ENCODE measurements around the gene SLC30A2. TPM values are rescaled to one million over a fixed set of nuclear protein-coding genes. Genes with fewer than 3 reads are reported as not detected.
A peak's percentile ranks its signal among the peaks of the same experiment; 100 is the strongest.

Gene SLC30A2
- total and polyA plus RNA-seq, 9 of the 15 experiments (the other 6 are each of a cell fraction or from before 2014, with no cell fraction given), result 0.01 to 0.18 (median 0.06) TPM; not detected in 3

DNA sequence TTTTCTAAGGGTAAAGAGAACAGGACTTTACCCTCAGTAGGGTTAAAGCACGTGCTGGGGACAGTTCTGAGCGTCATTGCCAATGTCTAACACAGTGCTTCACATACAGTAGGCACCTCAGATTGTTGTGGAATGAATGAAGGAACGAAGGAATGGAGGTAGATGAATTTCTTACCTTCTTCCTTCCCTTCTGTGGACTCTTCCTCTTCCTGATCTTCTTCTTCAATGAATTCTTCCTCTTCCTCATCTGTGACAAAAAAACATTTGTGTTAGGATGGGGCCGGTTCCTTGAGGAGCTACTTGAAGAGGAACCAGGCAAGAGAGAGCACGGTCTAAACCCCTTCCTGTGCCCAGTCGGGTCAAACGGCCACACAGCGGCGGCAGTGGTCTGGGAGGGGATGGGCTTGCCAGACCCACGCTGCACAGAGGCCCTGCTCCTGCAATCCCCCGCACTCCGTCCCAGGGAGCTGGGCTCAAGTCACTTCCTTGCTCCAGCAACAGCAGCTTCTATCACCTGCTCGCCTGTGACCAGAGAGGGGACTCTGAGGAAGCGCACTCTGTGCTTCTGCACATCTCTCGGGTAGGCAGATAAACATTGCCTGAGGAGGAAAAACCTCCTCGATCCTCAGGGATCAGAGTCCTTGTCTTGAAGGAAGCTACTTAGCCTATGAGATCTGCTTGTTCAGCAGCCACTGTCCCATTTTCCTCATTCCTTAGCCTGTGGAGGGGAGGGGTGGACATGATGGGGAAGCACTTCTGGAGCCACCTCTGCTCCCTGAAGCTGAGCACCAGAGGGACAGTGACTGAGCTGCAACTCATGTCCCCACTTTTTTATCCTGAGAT lies 8.0 kb upstream of the SLC30A2 start (continued):
- TF ChIP-seq BRCA1 (IDR thresholded peaks at IDR 0.05), result no peak
- no peak for TF ChIP-seq BRCA1 (CRISPR knock-in tag; IDR thresholded peaks at IDR 0.05)

DNA sequence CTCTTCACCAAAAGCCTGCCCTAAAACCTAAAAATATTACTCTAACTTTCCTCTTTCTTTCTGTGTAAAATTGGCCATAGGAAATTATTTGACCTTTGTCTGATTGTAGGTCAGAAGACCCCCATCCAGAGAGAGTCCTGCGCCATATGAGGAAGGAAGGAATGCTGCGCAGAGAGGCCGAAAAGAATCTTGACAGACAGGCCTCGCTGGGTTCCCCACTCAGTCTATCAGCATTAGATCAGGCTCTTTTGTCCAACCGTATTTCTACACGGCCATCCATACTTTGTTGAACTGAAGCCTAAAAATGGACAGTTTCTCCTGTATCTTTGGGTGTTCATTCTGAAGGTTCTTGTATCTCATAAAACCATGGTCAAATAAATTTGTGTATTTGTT lies 4.3 kb upstream of the SLC30A2 start:
- ChIA-PET POLR2A (interaction anchor here (1.0 kb wide), 2 partner anchors 15 to 36 kb away, joined by 3 read pairs; no protein-coding TSS in a partner anchor), CTCF (ENCODE audit: low intra/inter-chr PET ratio) (interaction anchor here (0.6 kb wide), 1 partner anchor 14 kb away, joined by 4 read pairs; no protein-coding TSS in a partner anchor)
- 72% methylated on average over 6 of the region's 6 CpGs for WGBS (ENCODE audit: insufficient coverage, low coverage, missing lambda C conversion rate)
- Histone ChIP-seq H3K9me1 (ENCODE audit: control insufficient read depth, insufficient read depth, low read length) (no peaks in the 10 kb centered on the region), H3K79me2 (ENCODE audit: control insufficient read depth, insufficient read depth, low read length) (no peaks in the 10 kb centered on the region), H4K20me1 (replicated peaks; ENCODE audit: control insufficient read depth, insufficient read depth, low read length) (no peaks in the 10 kb centered on the region), H3K36me3 (ENCODE audit: control insufficient read depth, insufficient read depth, low read length) (no peaks in the 10 kb centered on the region), H3K27ac (ENCODE audit: extremely low read depth, low read depth, low read length) (peak overlapping the region; percentile 6; the same call in 1 of the 3 replicates), H3K9me3 (replicated peaks; ENCODE audit: control insufficient read depth, insufficient read depth, low read depth, low read length) (no peaks in the 10 kb centered on the region), H3K4me3 (no peak overlapping the region), H3K9ac (ENCODE audit: insufficient read depth in 1 of 2, low read depth in 2 of 2, low read length in 2 of 2) (no peak overlapping the region; a peak in 1 of 4 replicates), H3K27me3 (ENCODE audit: control insufficient read depth in 2 of 2, insufficient read depth in 2 of 2, low read length in 2 of 2) (no peaks in the 10 kb centered on the region), H3K4me2 (ENCODE audit: insufficient read depth, low read length) (no peak overlapping the region), H2AFZ (ENCODE audit: low read depth, low read length) (peak overlapping the region; percentile 80), H3K4me1 (replicated peaks in 1 of 2; ENCODE audit: control insufficient read depth in 2 of 2, insufficient read depth in 2 of 2, low read length in 2 of 2) (peaks cover 25 to 31% of the 10 kb centered on the region in 2 experiments)
- no peak for ATAC-seq
- in situ Hi-C loops (cut with MboI) (no loop called here), intact Hi-C loops (cut with micrococcal nuclease) (no loop called here)
- DNase-seq (ENCODE audit: extremely low read depth in 1 of 4, low spot score in 3 of 4), result no peak
- BruUV-seq (replicated peaks), result no TSS peak
- FAIRE-seq, result no peak
- TF ChIP-seq, protein P1, sequence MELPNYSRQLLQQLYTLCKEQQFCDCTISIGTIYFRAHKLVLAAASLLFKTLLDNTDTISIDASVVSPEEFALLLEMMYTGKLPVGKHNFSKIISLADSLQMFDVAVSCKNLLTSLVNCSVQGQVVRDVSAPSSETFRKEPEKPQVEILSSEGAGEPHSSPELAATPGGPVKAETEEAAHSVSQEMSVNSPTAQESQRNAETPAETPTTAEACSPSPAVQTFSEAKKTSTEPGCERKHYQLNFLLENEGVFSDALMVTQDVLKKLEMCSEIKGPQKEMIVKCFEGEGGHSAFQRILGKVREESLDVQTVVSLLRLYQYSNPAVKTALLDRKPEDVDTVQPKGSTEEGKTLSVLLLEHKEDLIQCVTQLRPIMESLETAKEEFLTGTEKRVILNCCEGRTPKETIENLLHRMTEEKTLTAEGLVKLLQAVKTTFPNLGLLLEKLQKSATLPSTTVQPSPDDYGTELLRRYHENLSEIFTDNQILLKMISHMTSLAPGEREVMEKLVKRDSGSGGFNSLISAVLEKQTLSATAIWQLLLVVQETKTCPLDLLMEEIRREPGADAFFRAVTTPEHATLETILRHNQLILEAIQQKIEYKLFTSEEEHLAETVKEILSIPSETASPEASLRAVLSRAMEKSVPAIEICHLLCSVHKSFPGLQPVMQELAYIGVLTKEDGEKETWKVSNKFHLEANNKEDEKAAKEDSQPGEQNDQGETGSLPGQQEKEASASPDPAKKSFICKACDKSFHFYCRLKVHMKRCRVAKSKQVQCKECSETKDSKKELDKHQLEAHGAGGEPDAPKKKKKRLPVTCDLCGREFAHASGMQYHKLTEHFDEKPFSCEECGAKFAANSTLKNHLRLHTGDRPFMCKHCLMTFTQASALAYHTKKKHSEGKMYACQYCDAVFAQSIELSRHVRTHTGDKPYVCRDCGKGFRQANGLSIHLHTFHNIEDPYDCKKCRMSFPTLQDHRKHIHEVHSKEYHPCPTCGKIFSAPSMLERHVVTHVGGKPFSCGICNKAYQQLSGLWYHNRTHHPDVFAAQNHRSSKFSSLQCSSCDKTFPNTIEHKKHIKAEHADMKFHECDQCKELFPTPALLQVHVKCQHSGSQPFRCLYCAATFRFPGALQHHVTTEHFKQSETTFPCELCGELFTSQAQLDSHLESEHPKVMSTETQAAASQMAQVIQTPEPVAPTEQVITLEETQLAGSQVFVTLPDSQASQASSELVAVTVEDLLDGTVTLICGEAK (IDR thresholded peaks at IDR 0.05), result no peak
- TF ChIP-seq, protein P1 (CRISPR knock-in tag; IDR thresholded peaks at IDR 0.05), result no peak
- TF ChIP-seq ELF2 (CRISPR knock-in tag; IDR thresholded peaks at IDR 0.05) (0 out of 2 replicates have a peak, but pooled peaks have one; percentile 3), GTF2A2 (tag; IDR thresholded peaks at IDR 0.05) (0 out of 2 replicates have a peak, but pooled peaks have one; percentile 5), ZKSCAN8 (CRISPR knock-in tag; IDR thresholded peaks at IDR 0.05) (0 out of 2 replicates have a peak, but pooled peaks have one; percentile 37)
- TF ChIP-seq, protein P2, sequence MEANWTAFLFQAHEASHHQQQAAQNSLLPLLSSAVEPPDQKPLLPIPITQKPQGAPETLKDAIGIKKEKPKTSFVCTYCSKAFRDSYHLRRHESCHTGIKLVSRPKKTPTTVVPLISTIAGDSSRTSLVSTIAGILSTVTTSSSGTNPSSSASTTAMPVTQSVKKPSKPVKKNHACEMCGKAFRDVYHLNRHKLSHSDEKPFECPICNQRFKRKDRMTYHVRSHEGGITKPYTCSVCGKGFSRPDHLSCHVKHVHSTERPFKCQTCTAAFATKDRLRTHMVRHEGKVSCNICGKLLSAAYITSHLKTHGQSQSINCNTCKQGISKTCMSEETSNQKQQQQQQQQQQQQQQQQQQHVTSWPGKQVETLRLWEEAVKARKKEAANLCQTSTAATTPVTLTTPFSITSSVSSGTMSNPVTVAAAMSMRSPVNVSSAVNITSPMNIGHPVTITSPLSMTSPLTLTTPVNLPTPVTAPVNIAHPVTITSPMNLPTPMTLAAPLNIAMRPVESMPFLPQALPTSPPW (CRISPR knock-in tag; IDR thresholded peaks at IDR 0.05), result 0 out of 2 replicates have a peak, but pooled peaks have one; percentile 4
